Ectodermal cell (in vitro differentiated cells): ENCODE data around the gene ZNF586.
"Not testable (repeated sequence)": the region's sequence is repeated elsewhere in the genome, so short reads cannot be mapped to it uniquely, and the experiment has no call there.

ENCODE experiments used
- H3K27ac ChIP-seq: 2 replicates; pipeline ENCODE4 v1.7.0; 2013; ENCODE audit warnings: mild to moderate bottlenecking, low read depth, low read length; ENCODE audit not compliant: insufficient read depth, poor library complexity, severe bottlenecking
- H3K27me3 ChIP-seq: 2 replicates; pipeline ENCODE4 v1.7.0; 2013; ENCODE audit warnings: mild to moderate bottlenecking, low read length; ENCODE audit not compliant: insufficient read depth, control insufficient read depth, poor library complexity, severe bottlenecking
- H3K36me3 ChIP-seq: one replicate; pipeline ENCODE4 v1.7.0; 2013; ENCODE audit warnings: low read length; ENCODE audit not compliant: control insufficient read depth, insufficient read depth
- H3K4me1 ChIP-seq: one replicate; pipeline ENCODE4 v1.7.0; 2013; ENCODE audit warnings: low read length; ENCODE audit not compliant: control insufficient read depth, insufficient read depth
- H3K4me3 ChIP-seq: 2 replicates; pipeline ENCODE4 v1.7.0; 2013; ENCODE audit warnings: low read depth, low read length, control low read depth; ENCODE audit not compliant: insufficient read depth
- H3K9me3 ChIP-seq: 2 replicates; pipeline ENCODE4 v1.7.0; 2013; ENCODE audit warnings: mild to moderate bottlenecking, low read length, moderate library complexity; ENCODE audit not compliant: control insufficient read depth
- WGBS, 2 experiments: methylation state at CpG; one replicate each; pipeline ENCODE4 v1.1.7; 2013; ENCODE audit warnings: missing lambda C conversion rate in 2 of 2; 5-methylcytosine and 5-hydroxymethylcytosine counted together

Gene ZNF586

DNA sequence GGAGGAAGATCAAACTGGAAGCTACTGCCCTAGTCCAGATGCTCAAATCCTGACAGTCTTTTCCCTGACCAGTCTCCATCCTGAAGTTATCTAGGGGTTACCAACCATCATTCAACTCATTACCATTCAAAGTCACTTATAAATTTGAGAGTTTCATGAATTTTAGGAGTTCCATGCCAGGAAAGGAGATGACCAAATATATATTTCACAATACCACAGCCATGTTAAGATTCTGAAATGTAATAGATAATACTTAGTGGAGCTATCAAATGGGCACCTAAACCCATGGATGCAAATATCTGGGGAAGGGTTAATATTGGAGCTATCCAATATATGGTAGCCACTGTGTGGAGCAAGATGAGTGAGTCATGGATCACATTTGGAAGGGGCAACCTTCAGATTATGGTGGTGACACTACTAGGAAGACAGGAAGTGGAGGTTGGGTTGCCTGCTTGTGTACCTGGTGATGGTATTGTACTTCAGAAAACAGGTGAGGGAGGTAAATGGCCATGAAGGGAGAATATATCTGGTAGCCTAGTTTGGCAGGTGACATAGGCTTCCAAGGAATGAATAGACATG lies 18.7 kb downstream of the ZNF586 start:
- Histone ChIP-seq H3K36me3 (no peaks in the 10 kb centered on the region), H3K27me3 (no peaks in the 10 kb centered on the region), H3K27ac (no peak overlapping the region), H3K9me3 (no peaks in the 10 kb centered on the region), H3K4me3 (no peak overlapping the region), H3K4me1 (no peaks in the 10 kb centered on the region)

DNA sequence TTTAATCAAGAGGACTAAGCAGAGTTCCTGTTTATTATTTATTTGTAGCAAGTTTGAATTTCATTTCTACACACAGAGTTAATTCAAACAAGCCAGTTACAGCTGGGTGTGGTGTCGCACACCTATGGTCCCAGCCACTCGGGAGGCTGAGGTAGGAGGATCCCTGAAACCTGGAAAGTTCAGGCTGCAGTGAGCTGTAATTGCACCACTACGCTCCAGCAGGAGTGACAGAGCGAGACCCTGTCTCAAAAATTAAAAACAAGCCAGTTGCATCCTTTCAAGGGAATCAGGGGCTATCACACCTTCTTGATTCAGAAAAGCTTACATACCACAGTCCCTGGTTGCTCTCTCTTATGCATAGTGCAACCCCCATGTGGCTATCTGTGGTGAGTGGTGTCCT lies 19.8 kb downstream of the ZNF586 start:
- H3K36me3 ChIP-seq = no peaks in the 10 kb centered on the region
- 93 to 98% methylated on average over 4 of the region's 4 CpGs for WGBS, 2 experiments

DNA sequence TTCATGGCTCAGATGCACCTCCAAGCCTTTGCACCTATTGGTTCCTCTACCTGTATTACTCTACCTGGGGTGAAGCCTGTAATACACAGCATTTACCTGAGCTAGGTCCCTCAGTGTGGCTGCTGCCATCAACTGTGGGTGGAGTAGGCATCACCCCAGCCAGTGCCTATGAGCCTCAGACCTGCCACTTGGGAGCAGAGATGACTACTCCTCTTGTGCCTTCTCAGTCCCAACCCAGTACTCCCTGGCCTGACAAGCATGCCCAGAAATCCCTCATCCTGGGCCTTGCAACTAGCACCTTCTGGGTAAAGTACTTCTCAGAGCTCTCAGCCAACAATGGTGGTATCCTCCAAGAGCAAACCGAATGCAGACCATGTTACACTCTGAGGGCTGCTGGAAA lies 27.1 kb downstream of the ZNF586 start:
- not testable (repeated sequence) for H3K27ac ChIP-seq, H3K4me1 ChIP-seq, H3K36me3 ChIP-seq, H3K9me3 ChIP-seq, H3K4me3 ChIP-seq, H3K27me3 ChIP-seq
- WGBS, 2 experiments = 90 to 93% methylated on average over 1 of the region's 1 CpG

More for the DNA sequence above, 19.8 kb downstream of the ZNF586 start:
- Histone ChIP-seq H3K4me3 (no peak overlapping the region), H3K27me3 (no peaks in the 10 kb centered on the region), H3K4me1 (no peaks in the 10 kb centered on the region), H3K9me3 (no peaks in the 10 kb centered on the region), H3K27ac (no peak overlapping the region)

DNA sequence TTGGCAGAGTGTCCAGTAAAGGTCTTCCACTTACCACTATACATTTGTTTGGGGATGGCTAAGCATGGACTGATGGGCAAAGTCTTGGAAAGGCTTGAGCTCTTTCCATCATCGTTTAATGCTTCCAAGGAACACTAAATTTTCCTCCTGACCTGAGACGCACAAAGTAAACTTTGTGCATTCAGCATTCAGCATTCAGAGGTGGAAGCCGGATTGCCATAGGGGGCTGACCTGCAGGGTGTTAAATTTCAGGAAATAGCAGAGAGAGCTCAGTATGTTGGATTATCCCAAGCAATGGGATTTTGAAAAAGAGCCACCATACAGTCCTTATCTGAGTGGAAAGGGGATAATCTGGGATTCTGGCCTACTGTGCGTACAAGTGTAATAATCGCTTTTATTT lies 31.2 kb downstream of the ZNF586 start:
- H3K4me1 ChIP-seq = peaks cover 18% of the 10 kb centered on the region
- 77 to 79% methylated on average over 5 of the region's 5 CpGs for WGBS, 2 experiments
- peak overlapping the region; percentile 26 for H3K27ac ChIP-seq
- H3K9me3 ChIP-seq = no peaks in the 10 kb centered on the region
- no peak overlapping the region for H3K4me3 ChIP-seq
- H3K36me3 ChIP-seq = no peaks in the 10 kb centered on the region
- no peaks in the 10 kb centered on the region for H3K27me3 ChIP-seq

DNA sequence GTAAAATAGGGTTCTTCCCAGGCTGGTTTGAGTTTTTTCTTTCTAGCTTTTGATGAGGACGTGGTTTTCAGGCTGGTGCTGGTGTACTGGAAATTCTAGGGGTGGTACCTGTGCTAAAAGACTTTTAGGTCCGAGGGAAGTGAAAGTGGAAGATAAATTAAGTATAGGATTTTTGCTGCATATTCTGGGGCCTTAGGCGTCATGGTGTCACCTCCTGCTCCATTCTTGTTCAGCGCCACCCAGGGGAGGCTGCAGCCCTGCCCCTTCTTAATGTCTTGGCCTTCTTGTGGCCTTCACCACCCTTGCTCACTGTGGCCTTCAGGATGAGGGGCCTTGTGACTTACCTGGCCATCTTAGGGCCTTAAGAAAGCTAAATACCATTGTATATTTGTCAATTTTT lies 32.8 kb downstream of the ZNF586 start:
- Histone ChIP-seq H3K36me3 (no peaks in the 10 kb centered on the region), H3K9me3 (no peaks in the 10 kb centered on the region), H3K27me3 (no peaks in the 10 kb centered on the region), H3K4me3 (no peak overlapping the region), H3K4me1 (peaks cover 18% of the 10 kb centered on the region), H3K27ac (no peak overlapping the region)
- 66 to 67% methylated on average over 4 of the region's 4 CpGs for WGBS, 2 experiments

DNA sequence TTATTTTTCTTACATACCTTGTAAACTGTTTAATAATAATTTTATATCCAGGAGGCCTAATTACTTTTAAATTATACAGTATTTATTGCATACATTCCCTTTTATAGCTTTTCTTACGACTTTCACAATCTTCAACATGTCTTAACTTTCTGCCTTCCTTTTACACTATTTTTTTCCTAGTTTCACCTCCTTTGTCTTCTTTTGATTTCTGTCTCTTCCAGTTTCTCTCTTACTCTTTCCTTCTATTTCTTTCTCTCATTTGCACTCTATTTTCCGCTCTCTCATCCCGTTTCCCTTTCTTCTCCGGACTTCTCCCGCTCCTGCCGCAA lies 33.8 kb downstream of the ZNF586 start:
- Histone ChIP-seq H3K4me3 (peak overlapping the region; percentile 58), H3K36me3 (peaks cover 5% of the 10 kb centered on the region), H3K27me3 (no peaks in the 10 kb centered on the region), H3K27ac (peak overlapping the region; percentile 89), H3K9me3 (no peaks in the 10 kb centered on the region), H3K4me1 (peaks cover 18% of the 10 kb centered on the region)
- 3 to 4% methylated on average over 6 of the region's 6 CpGs for WGBS, 2 experiments

DNA sequence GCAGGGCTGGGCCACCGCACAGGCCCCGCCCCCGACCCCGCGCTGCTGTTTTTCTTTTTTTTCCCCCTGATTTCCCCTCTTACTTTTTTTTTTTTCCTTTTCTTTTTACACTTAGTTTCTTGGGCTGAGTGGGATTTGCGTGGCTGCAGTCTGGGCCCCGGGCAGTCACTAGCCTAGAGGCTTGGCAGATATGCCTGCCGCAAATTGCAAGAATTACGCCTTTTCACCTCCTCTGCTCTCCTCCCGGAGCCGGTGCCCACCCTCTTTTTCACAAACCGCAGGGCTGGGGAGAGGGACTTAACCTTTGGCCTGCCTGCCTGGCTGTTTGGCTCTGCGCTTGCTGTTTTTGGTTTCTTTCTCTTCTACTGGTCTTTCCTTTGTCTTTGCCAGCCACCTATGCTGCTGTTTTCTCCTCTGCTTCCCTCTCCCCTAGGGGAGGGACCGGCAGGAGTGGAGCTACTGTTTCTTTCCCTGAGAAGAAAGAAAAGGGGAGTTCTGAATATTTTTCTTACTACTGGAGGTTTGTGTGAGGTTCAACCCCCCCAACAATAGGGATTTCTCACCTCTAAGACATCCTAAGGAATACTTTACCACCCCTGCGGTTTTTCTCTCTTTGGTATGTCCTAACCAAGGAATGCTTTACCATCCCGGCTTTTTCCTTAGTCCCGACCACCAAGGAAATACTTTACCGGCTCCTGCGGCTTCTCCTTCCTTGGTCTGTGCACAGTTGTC lies 34.3 kb downstream of the ZNF586 start:
- Histone ChIP-seq H3K4me1 (peaks cover 18% of the 10 kb centered on the region), H3K9me3 (no peaks in the 10 kb centered on the region), H3K4me3 (peak overlapping the region; percentile 58), H3K27me3 (no peaks in the 10 kb centered on the region), H3K27ac (peak overlapping the region; percentile 89), H3K36me3 (peaks cover 5% of the 10 kb centered on the region)
- WGBS, 2 experiments = 0% methylated on average over 18 of the region's 19 CpGs

DNA sequence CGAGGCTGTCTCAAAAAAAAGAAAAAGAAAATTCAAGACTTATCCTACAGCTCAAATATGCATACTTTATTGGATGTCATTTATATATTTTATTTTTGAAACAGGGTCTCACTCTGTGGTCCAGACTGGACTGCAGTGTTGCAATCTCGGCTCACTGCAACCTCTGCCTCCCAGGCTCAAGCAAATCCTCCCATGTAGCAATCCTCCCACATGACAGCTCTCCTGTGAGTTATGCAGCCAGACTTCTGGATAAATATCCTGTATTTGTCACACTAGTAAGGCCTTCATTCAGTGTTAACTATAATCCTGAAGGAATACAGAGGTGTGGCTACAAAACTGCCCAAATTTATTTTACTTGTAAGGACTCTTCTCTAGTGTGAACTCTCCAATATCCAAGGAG lies 38.1 kb downstream of the ZNF586 start:
- Histone ChIP-seq H3K27ac (no peak overlapping the region), H3K4me1 (peaks cover 5% of the 10 kb centered on the region), H3K36me3 (peaks cover 5% of the 10 kb centered on the region), H3K4me3 (no peak overlapping the region), H3K27me3 (no peaks in the 10 kb centered on the region), H3K9me3 (no peaks in the 10 kb centered on the region)
- 88 to 98% methylated on average over 2 of the region's 2 CpGs for WGBS, 2 experiments

DNA sequence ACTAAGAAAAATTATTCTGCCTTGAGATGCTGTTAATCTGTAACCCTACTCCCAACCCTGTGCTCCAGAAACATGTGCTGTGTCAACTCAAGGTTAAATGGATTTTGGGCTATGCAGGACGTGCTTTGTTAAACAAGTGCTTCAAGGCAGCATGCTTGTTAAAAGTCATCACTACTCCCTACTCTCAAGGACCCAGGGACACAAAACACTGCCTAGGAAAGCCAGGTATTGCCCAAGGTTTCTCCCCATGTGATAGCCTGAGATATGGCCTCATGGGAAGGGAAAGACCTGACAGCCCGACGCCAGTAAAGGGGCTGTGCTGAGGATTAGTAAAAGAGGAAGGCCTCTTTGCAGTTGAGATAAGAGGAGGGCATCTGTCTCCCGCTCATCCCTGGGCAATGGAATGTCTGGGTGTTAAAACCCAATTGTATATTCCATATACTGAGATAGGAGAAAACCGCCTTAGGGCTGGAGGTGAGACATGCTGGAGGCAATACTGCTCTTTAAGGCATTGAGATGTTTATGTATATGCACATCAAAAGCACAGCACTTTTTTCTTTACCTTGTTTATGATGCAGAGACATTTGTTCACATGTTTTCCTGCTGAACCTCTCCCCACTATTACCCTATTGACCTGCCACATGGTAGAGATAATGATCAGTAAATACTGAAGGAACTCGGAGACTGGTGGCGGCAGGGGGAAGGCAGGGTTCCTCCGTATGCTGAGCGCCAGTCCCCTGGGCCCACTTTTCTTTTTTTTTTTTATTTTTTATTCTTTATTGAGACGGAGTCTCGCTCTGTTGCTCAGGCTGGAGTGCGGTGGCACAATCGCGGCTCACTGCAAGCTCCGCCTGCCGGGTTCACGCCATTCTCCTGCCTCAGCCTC lies 41.2 kb downstream of the ZNF586 start:
- not testable (repeated sequence) for H3K4me3 ChIP-seq, H3K4me1 ChIP-seq, H3K27ac ChIP-seq, H3K27me3 ChIP-seq, H3K9me3 ChIP-seq, H3K36me3 ChIP-seq
- 94 to 97% methylated on average over 15 to 17 of the region's 17 CpGs for WGBS, 2 experiments

DNA sequence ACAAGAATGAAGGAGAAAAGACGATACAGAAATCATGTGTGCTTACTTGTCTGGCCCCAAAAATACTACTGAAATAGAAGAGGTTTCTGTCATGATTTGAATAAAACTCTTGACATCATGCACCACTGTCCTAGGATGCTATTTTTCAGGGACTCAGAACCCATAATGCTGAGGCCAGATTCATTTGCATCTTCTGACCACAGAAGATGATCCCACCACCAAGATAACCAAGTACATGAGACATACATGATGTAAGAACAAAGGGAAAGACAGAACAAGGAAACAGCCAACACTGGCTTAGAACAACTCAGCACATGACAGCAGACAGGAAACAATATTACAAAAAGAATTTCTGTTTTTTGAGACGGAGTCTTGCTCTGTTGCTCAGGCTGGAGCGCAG lies 42.8 kb downstream of the ZNF586 start:
- H3K9me3 ChIP-seq = no peaks in the 10 kb centered on the region
- H3K4me1 ChIP-seq = peaks cover 4% of the 10 kb centered on the region
- H3K27me3 ChIP-seq = no peaks in the 10 kb centered on the region
- 91 to 93% methylated on average over 3 of the region's 3 CpGs for WGBS, 2 experiments
- no peak overlapping the region for H3K27ac ChIP-seq
- H3K36me3 ChIP-seq = peaks cover 5% of the 10 kb centered on the region
- no peak overlapping the region for H3K4me3 ChIP-seq
